ENCODE results near the gene MPHOSPH6. TPM values are rescaled to one million over a fixed set of nuclear protein-coding genes. Genes with fewer than 3 reads are reported as not detected.
A peak's percentile ranks its signal among the peaks of the same experiment; 100 is the strongest.
"Not testable (repeated sequence)": the region's sequence is repeated elsewhere in the genome, so short reads cannot be mapped to it uniquely, and the experiment has no call there.

The MPHOSPH6 gene
- 10 to 100 TPM in 1 of 5 donors, 1 to 10 TPM in 3, not detected in 1; 6.1 to 26.3 (median 9.5) TPM for total RNA-seq
- 10 to 100 TPM; 26.8 to 31.9 (median 30.7) TPM for polyA plus RNA-seq
- long read RNA-seq, donor 1, transcript MPHOSPH6-201 (5 exons, 1,103 nt): major isoform, 5 of 6 reads
- long read RNA-seq, donor 1, partial matches to known transcripts: 0 of 6 reads
- long read RNA-seq, donor 1, other reads (novel, unspliced or antisense): 0 of 6 reads
- long read RNA-seq, donor 2, transcript MPHOSPH6-201 (5 exons, 1,103 nt): major isoform, 9 of 11 reads
- long read RNA-seq, donor 2, partial matches to known transcripts: 0 of 11 reads
- long read RNA-seq, donor 2, other reads (novel, unspliced or antisense): 0 of 11 reads
- long read RNA-seq, donor 3, transcript MPHOSPH6-201 (5 exons, 1,103 nt): major isoform, 7 of 8 reads
- long read RNA-seq, donor 3, partial matches to known transcripts: 0 of 8 reads
- long read RNA-seq, donor 3, other reads (novel, unspliced or antisense): 0 of 8 reads
- long read RNA-seq, donor 4, partial matches to known transcripts: 0 of 3 reads
- long read RNA-seq, donor 4, other reads (novel, unspliced or antisense): 0 of 3 reads
- long read RNA-seq, donor 5, transcript MPHOSPH6-201 (5 exons, 1,103 nt): major isoform, 7 of 8 reads
- long read RNA-seq, donor 5, partial matches to known transcripts: 0 of 8 reads
- long read RNA-seq, donor 5, other reads (novel, unspliced or antisense): 0 of 8 reads
- long read RNA-seq, donor 6, transcript MPHOSPH6-201 (5 exons, 1,103 nt): major isoform, 28 of 32 reads
- long read RNA-seq, donor 6, partial matches to known transcripts: 0 of 32 reads
- long read RNA-seq, donor 6, other reads (novel, unspliced or antisense): 0 of 32 reads
- long read RNA-seq, donor 7, partial matches to known transcripts: 0 of 5 reads
- long read RNA-seq, donor 7, other reads (novel, unspliced or antisense): 0 of 5 reads
- long read RNA-seq, donor 8, transcript MPHOSPH6-201 (5 exons, 1,103 nt): major isoform, 6 of 7 reads
- long read RNA-seq, donor 8, partial matches to known transcripts: 0 of 7 reads
- long read RNA-seq, donor 8, other reads (novel, unspliced or antisense): 0 of 7 reads
- long read RNA-seq, donor 9, transcript MPHOSPH6-201 (5 exons, 1,103 nt): major isoform, 10 of 12 reads
- long read RNA-seq, donor 9, partial matches to known transcripts: 0 of 12 reads
- long read RNA-seq, donor 9, other reads (novel, unspliced or antisense): 0 of 12 reads
- long read RNA-seq, donor 10, partial matches to known transcripts: 0 of 4 reads
- long read RNA-seq, donor 10, other reads (novel, unspliced or antisense): 0 of 4 reads

- DNase-seq: peak; percentile 94 to 98
- H3K36me3 ChIP-seq: peaks cover 0 to 10% (median 4%) of the 10 kb centered on the region in 4 donors
Observed at GRCh38 chr16:82169861-82170845, at the start of gene MPHOSPH6. Gene MPHOSPH6, minus strand, starts transcription at chr16:82170224. Its CDS starts 49 bp downstream, at chr16:82170175.

GRCh38 chr16:82219298-82219697, 49.3 kb upstream of the MPHOSPH6 start:
- Histone ChIP-seq H3K27ac (no peak overlapping the region), H3K9me3 (no peaks in the 10 kb centered on the region), H3K4me3 (no peak overlapping the region), H3K36me3 (no peaks in the 10 kb centered on the region), H3K27me3 (no peaks in the 10 kb centered on the region), H3K4me1 (no peaks in the 10 kb centered on the region)
- WGBS, 5 donors: 61 to 89% (median 75%) methylated on average over 12 of the region's 12 CpGs
- DNase-seq: no peak
- TF ChIP-seq POLR2A (IDR thresholded peaks at IDR 0.05) (no peak), EP300 (IDR thresholded peaks at IDR 0.05) (no peak), POLR2AphosphoS5 (IDR thresholded peaks at IDR 0.05) (no peak), CTCF (IDR thresholded peaks at IDR 0.05) (no peak)
- intact Hi-C loops (cut with DNase I; ENCODE audit: low total_unique reads): no loop called here

More at GRCh38 chr16:82169861-82170845, at the start of gene MPHOSPH6:
- Histone ChIP-seq H3K27ac (peak within 1 kb of the TSS; percentile 71 to 86 (median 82)), H3K4me3 (peak within 1 kb of the TSS; percentile 62 to 77 (median 68)), H3K27me3 (peaks cover 0 to 37% (median 5%) of the 10 kb centered on the region in 3 donors), H3K9me3 (no peaks in the 10 kb centered on the region), H3K4me1 (peaks cover 5 to 26% (median 20%) of the 10 kb centered on the region in 4 donors)
- intact Hi-C loops (cut with DNase I; ENCODE audit: low total_unique reads): no loop called here
- no peak for TF ChIP-seq EP300 (IDR thresholded peaks at IDR 0.05)
- peak in 1 of 7 experiments; percentile 10 for TF ChIP-seq CTCF (IDR thresholded peaks at IDR 0.05)
- no peak for TF ChIP-seq POLR2A (IDR thresholded peaks at IDR 0.05)
- peak; percentile 65 to 82 (median 67) for TF ChIP-seq POLR2AphosphoS5 (IDR thresholded peaks at IDR 0.05)
- WGBS, 5 donors: 0 to 1% (median 1%) methylated on average over 46 to 89 of the region's 89 CpGs

GRCh38 chr16:82209314-82209713, 39.3 kb upstream of the MPHOSPH6 start:
- H3K4me1 ChIP-seq; intact Hi-C loops (cut with DNase I; ENCODE audit: low total_unique reads); H3K27ac ChIP-seq; DNase-seq; H3K4me3 ChIP-seq; H3K9me3 ChIP-seq; H3K27me3 ChIP-seq; H3K36me3 ChIP-seq: not testable (repeated sequence)
- 79 to 91% (median 87%) methylated on average over 9 of the region's 9 CpGs for WGBS, 5 donors

GRCh38 chr16:82203198-82203597, 33.2 kb upstream of the MPHOSPH6 start:
- TF ChIP-seq CTCF (IDR thresholded peaks at IDR 0.05) (no peak), POLR2A (IDR thresholded peaks at IDR 0.05) (no peak), EP300 (IDR thresholded peaks at IDR 0.05) (no peak), POLR2AphosphoS5 (IDR thresholded peaks at IDR 0.05) (no peak)
- no peaks in the 10 kb centered on the region for H3K4me1 ChIP-seq

More at GRCh38 chr16:82203198-82203597, 33.2 kb upstream of the MPHOSPH6 start:
- no peaks in the 10 kb centered on the region for H3K9me3 ChIP-seq
- DNase-seq: no peak
- H3K4me3 ChIP-seq: no peak overlapping the region
- no peaks in the 10 kb centered on the region for H3K27me3 ChIP-seq
- H3K27ac ChIP-seq: no peak overlapping the region
- intact Hi-C loops (cut with DNase I; ENCODE audit: low total_unique reads): no loop called here
- H3K36me3 ChIP-seq: no peaks in the 10 kb centered on the region

Measured in stomach (tissue), 19 donors.